Panc1 (cell line): ENCODE results near the gene GFPT1. TPM values are rescaled to one million over a fixed set of nuclear protein-coding genes. Genes with fewer than 3 reads are reported as not detected.

ENCODE experiments used
- ATAC-seq: fragments of 200-7000 bp; cut with Tn5 transposase; 2 replicates; pipeline ENCODE4 v1.9.1; 2020; ENCODE audit warnings: mild to moderate bottlenecking, moderate library complexity
- BruUV-seq: library from RNA; stranded (reverse); fragments of 400-500 nt; replicated peaks from 2 replicates; lab custom pipeline; 2021; lab: Mats Ljungman, UMichigan
- CTCF ChIA-PET: fragments of 300-600 bp; sonication (Branson Sonifier 250); formaldehyde crosslinking; loops from one replicate; lab custom pipeline; 2022; ENCODE audit warnings: antibody characterized with exemption; lab: Charles Lee
- POLR2A ChIA-PET: fragments of 300-600 bp; sonication (Branson Sonifier 250); formaldehyde crosslinking; loops from one replicate; lab custom pipeline; 2022; ENCODE audit warnings: antibody characterized with exemption; lab: Charles Lee
- DNase-seq: peaks from one replicate; pipeline ENCODE4 v3.0.0-alpha.2; 2010; ENCODE audit warnings: low read depth, low spot score
- H3K27ac ChIP-seq: 2 replicates; pipeline ENCODE4 v1.5.1; 2011; ENCODE audit warnings: mild to moderate bottlenecking, low read length, inconsistent platforms
- H3K27me3 ChIP-seq: fragments of 200-500 bp; sonication (Bioruptor generic); 2 replicates; pipeline ENCODE4 v1.6.0; 2014; ENCODE audit warnings: low read length, inconsistent platforms; ENCODE audit not compliant: control insufficient read depth, insufficient read depth
- H3K36me3 ChIP-seq: fragments of 200-500 bp; sonication (Bioruptor generic); 2 replicates; pipeline ENCODE4 v1.5.1; 2014; ENCODE audit warnings: inconsistent platforms, mild to moderate bottlenecking, low read length, moderate library complexity; ENCODE audit not compliant: control insufficient read depth, insufficient read depth
- H3K4me1 ChIP-seq: 2 replicates; pipeline ENCODE4 v1.5.1; 2011; ENCODE audit warnings: inconsistent platforms, mild to moderate bottlenecking, low read length, moderate library complexity; ENCODE audit not compliant: control insufficient read depth, insufficient read depth
- H3K4me3 ChIP-seq, 2 experiments: 2 replicates each; pipeline ENCODE4 v1.5.1; 2011 to 2012; ENCODE audit warnings: low read depth in 2 of 2, low read length in 2 of 2, mild to moderate bottlenecking in 2 of 2, inconsistent platforms in 1 of 2, moderate library complexity in 1 of 2
- H3K9me3 ChIP-seq: fragments of 200-500 bp; sonication (Bioruptor generic); 2 replicates; pipeline ENCODE4 v1.5.1; 2014; ENCODE audit warnings: low read depth, mild to moderate bottlenecking, inconsistent platforms, low read length, moderate library complexity; ENCODE audit not compliant: control insufficient read depth, insufficient read depth
- CTCF ChIP-seq: fragments of 450-650 bp; IDR thresholded peaks from 2 replicates; pipeline ENCODE4 v1.5.1; 2017; ENCODE audit warnings: mild to moderate bottlenecking
- POLR2AphosphoS5 ChIP-seq: IDR thresholded peaks from 2 replicates; pipeline ENCODE4 v1.6.1; 2012; ENCODE audit warnings: mild to moderate bottlenecking, low read depth, low read length, moderate library complexity
- REST ChIP-seq, 2 experiments: IDR thresholded peaks; 2 replicates each; pipeline ENCODE4 v1.6.1; 2011 to 2012; ENCODE audit warnings: low read depth in 2 of 2, control low read depth in 1 of 2, low read length in 1 of 2, mild to moderate bottlenecking in 1 of 2, moderate library complexity in 1 of 2; ENCODE audit not compliant: insufficient read depth in 1 of 2
- SIN3A ChIP-seq: IDR thresholded peaks from 2 replicates; pipeline ENCODE4 v1.6.1; 2012; ENCODE audit warnings: low read depth, mild to moderate bottlenecking, low read length, moderate library complexity, borderline replicate concordance; ENCODE audit not compliant: insufficient read depth
- TCF7L2 ChIP-seq: IDR thresholded peaks from 2 replicates; pipeline ENCODE4 v1.6.1; 2011; ENCODE audit warnings: mild to moderate bottlenecking, low read depth, low read length, inconsistent platforms
- in situ Hi-C: cut with HindIII; loops from 2 replicates; pipeline ENCODE4 v1.10.0; 2016; ENCODE audit warnings: low sequenced_read_pairs, low pct_unique_long_range_greater_than_20kb
- intact Hi-C: fragments of 100-400 bp; cut with micrococcal nuclease; formaldehyde crosslinking; loops from one replicate; pipeline ENCODE4 v1.10.0; 2022; ENCODE audit not compliant: unreplicated experiment
- total RNA-seq: library from RNA; stranded (reverse); gene quantifications from one replicate; pipeline ENCODE4 v1.2.1, GENCODE V29; 2021; ENCODE audit not compliant: unreplicated experiment

Gene GFPT1
- total RNA-seq, 1 experiment from 2014 or later, result 53.0 TPM

- Histone ChIP-seq H3K4me1 (no peaks in the 10 kb centered on the region), H3K36me3 (peaks cover 37% of the 10 kb centered on the region)
- ATAC-seq, result no peak
These were observed 33.7 kb downstream of the GFPT1 start for GRCh38 chr2:69353360-69353759.

GRCh38 chr2:69348781-69349180 is 38.2 kb downstream of the GFPT1 start:
- ATAC-seq (no peak), DNase-seq (no peak)
- no peaks in the 10 kb centered on the region for H3K9me3 ChIP-seq
- intact Hi-C loops (no loop called here), in situ Hi-C loops (no loop called here)
- no peaks in the 10 kb centered on the region for H3K4me1 ChIP-seq
- ChIA-PET CTCF (no interaction called here), POLR2A (no interaction called here)
- TF ChIP-seq REST (IDR thresholded peaks at IDR 0.05; ENCODE audit: insufficient read depth in 1 of 2, low read depth in 2 of 2, low read length in 1 of 2) (no peak), SIN3A (no peak), POLR2AphosphoS5 (no peak), TCF7L2 (no peak), CTCF (no peak)
- no peaks in the 10 kb centered on the region for H3K27me3 ChIP-seq
- no peak overlapping the region for H3K27ac ChIP-seq
- H3K36me3 ChIP-seq, result peaks cover 29% of the 10 kb centered on the region
- no TSS peak for BruUV-seq
- H3K4me3 ChIP-seq, result no peak overlapping the region

More at GRCh38 chr2:69353360-69353759, 33.7 kb downstream of the GFPT1 start:
- intact Hi-C loops (no loop called here), in situ Hi-C loops (no loop called here)
- Histone ChIP-seq H3K27me3 (no peaks in the 10 kb centered on the region), H3K9me3 (no peaks in the 10 kb centered on the region), H3K4me3 (no peak overlapping the region), H3K27ac (no peak overlapping the region)
- TF ChIP-seq POLR2AphosphoS5 (no peak), TCF7L2 (no peak), CTCF (no peak)
- POLR2A ChIA-PET, result no interaction called here
- DNase-seq, result no peak
- CTCF ChIA-PET, result no interaction called here
- no TSS peak for BruUV-seq
